Measurements from ENCODE around the gene FAM107B.

DNA sequence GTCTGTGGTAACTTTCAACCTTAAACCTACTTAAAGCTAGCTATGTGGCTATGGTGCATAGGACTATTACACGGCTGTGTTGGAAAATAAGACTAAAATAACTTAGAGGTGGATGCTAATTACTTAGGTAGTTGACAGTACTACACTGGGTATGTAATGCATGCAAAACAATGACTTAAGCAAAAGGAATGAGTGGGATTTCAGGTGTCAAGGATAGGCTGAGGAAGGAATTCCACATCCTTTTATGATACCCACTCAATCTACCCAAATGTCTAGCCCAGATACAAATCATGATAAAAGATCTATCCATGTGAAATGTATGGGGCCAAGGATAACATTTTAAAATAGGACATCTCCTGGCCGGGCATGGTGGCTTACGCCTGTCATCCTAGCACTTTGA, 49.3 kb upstream of the FAM107B start:
- TF ChIP-seq, protein P1, sequence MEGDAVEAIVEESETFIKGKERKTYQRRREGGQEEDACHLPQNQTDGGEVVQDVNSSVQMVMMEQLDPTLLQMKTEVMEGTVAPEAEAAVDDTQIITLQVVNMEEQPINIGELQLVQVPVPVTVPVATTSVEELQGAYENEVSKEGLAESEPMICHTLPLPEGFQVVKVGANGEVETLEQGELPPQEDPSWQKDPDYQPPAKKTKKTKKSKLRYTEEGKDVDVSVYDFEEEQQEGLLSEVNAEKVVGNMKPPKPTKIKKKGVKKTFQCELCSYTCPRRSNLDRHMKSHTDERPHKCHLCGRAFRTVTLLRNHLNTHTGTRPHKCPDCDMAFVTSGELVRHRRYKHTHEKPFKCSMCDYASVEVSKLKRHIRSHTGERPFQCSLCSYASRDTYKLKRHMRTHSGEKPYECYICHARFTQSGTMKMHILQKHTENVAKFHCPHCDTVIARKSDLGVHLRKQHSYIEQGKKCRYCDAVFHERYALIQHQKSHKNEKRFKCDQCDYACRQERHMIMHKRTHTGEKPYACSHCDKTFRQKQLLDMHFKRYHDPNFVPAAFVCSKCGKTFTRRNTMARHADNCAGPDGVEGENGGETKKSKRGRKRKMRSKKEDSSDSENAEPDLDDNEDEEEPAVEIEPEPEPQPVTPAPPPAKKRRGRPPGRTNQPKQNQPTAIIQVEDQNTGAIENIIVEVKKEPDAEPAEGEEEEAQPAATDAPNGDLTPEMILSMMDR (conservative IDR thresholded peaks at IDR 0.05; ENCODE audit: low read depth, low read length), result no peak
- no peak for TF ChIP-seq POLR2A (IDR thresholded peaks at IDR 0.05; ENCODE audit: low read depth, low read length)
- TF ChIP-seq CHD1 (IDR thresholded peaks at IDR 0.05; ENCODE audit: low read depth, low read length), result no peak
- TF ChIP-seq NFE2L2 (IDR thresholded peaks at IDR 0.05; ENCODE audit: low read depth, low read length), result no peak
- TF ChIP-seq MAFK (IDR thresholded peaks at IDR 0.05; ENCODE audit: low read depth, low read length), result no peak
- no peak for TF ChIP-seq CEBPB (IDR thresholded peaks at IDR 0.05; ENCODE audit: low read depth, low read length)
- TF ChIP-seq SMC3 (IDR thresholded peaks at IDR 0.05; ENCODE audit: low read depth, low read length), result no peak
- TF ChIP-seq RAD21 (IDR thresholded peaks at IDR 0.05; ENCODE audit: low read length), result no peak
- no peak for TF ChIP-seq FOS (IDR thresholded peaks at IDR 0.05; ENCODE audit: low read depth, low read length)
- TF ChIP-seq MXI1 (IDR thresholded peaks at IDR 0.05; ENCODE audit: borderline replicate concordance, low read depth, low read length), result no peak

Measured in IMR-90 (cell line).